Fibroblast of mammary gland (primary cell): ENCODE measurements around the gene CCDC93.

Experiments
- DNase-seq: peaks from one replicate; pipeline ENCODE4 v3.0.0-alpha.2; 2010; ENCODE audit warnings: low read depth
- H3K4me3 ChIP-seq: 2 replicates; pipeline ENCODE4 v1.5.1; 2011; ENCODE audit warnings: low read depth, mild to moderate bottlenecking, low read length, moderate library complexity; ENCODE audit not compliant: control insufficient read depth
- TF ChIP-seq, protein P1 (sequence below): conservative IDR thresholded peaks from 2 replicates; pipeline ENCODE4 v1.5.1; 2011; ENCODE audit warnings: low read depth, low read length, inconsistent platforms; ENCODE audit not compliant: control insufficient read depth, insufficient read depth

Gene CCDC93

DNA sequence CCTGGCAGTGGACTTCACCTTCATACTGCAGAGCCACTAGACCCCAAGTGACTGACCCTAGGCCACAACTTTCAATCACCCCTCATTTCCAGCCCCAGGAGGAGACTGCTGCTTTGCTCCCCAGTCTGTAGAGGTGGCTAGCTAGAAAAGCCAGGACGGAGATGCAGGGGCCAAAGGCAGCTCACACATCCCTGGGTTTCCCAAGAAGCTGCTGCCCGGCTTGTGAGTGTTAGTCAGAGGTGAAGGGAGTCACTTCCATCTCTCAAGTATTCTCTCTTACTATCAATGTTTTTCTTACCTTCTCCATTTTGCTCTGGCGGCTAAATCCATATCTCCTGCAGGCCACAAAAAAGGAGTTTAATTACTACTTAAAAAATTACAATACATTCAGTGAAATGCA lies 36.2 kb downstream of the CCDC93 start:
- TF ChIP-seq, protein P1, sequence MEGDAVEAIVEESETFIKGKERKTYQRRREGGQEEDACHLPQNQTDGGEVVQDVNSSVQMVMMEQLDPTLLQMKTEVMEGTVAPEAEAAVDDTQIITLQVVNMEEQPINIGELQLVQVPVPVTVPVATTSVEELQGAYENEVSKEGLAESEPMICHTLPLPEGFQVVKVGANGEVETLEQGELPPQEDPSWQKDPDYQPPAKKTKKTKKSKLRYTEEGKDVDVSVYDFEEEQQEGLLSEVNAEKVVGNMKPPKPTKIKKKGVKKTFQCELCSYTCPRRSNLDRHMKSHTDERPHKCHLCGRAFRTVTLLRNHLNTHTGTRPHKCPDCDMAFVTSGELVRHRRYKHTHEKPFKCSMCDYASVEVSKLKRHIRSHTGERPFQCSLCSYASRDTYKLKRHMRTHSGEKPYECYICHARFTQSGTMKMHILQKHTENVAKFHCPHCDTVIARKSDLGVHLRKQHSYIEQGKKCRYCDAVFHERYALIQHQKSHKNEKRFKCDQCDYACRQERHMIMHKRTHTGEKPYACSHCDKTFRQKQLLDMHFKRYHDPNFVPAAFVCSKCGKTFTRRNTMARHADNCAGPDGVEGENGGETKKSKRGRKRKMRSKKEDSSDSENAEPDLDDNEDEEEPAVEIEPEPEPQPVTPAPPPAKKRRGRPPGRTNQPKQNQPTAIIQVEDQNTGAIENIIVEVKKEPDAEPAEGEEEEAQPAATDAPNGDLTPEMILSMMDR = no peak
- DNase-seq = no peak

DNA sequence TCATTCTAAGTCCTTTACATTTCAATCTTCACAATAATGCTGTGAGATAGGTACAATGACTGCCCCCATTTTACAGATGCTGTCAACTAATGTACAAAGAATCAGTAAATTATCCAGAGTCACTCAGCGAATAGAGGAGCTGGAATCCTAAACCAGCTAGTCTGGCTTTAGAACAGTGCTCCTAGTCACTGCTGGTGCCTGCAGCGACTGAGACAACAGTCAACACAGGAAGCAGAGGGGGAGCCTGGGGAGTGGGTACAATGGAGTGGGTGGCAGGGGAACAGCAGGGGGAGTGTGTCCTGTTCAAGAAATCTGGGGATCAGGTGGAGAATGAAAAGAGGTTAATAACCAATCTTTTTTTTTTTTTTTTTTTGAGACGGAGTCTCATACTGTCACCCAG lies 37.3 kb downstream of the CCDC93 start:
- TF ChIP-seq, protein P1 = no peak
- no peak overlapping the region for H3K4me3 ChIP-seq
- DNase-seq = no peak

More for the DNA sequence above, 36.2 kb downstream of the CCDC93 start:
- no peak overlapping the region for H3K4me3 ChIP-seq

DNA sequence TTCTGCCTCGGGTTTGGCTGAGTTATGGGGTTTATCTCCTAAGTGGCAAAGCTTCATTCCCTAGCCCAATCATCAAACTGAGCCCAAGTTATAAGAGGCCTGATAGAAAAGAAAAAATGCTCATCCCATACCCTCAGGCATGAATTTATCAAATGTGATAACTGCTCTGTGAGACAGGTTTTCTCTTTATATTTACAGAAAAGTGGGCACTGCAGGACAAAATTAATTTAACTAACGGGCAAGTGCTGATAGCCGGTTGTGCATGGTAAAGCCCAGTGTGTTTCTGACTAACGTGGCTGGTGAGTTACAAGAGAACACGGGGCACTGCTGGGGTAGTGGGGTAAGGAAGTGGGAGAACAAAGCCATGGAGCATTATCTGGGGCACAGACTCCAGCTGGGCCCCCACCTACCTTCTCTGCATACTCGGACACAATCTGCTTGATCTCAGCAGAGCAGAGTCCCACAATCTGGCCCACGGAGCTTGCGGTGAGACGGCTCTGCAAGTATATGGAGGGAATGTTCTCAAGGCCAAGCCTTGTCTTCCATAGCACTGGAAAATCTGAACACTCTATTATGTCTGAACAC lies 40.3 kb downstream of the CCDC93 start:
- TF ChIP-seq, protein P1 = no peak
- H3K4me3 ChIP-seq = no peak overlapping the region

DNA sequence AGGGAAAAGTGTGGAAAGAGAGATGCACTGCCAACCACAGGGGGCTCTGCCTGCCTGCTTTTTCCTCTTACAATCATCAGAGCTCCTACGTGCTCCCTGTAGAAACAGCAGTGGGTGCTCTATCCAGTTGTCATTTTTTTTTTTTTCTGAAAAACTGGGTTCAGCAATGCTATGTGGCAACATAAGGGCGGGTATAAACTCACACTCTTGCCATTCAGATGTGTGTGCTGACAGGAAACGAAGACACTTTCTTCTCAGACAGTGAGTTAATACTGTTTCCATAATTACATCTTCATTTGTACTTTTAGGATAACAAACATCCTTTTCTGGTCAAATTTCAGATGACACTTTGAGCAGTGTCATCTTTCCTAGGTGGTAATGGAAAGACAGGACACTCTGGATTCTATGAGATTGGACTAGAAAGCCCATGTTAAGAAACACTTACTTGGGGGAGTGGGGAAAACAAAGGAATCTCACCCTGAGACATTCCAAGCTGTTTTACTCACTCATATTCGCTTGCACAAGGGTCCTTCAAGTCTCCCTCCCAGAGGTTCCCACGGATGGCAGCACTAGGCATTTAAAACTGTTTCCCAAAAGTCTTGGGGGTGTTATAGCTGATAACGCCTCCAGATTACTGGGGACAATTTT lies 41.3 kb downstream of the CCDC93 start:
- H3K4me3 ChIP-seq = no peak overlapping the region
- TF ChIP-seq, protein P1 = no peak
- no peak for DNase-seq

More for the DNA sequence above, 40.3 kb downstream of the CCDC93 start:
- no peak for DNase-seq

DNA sequence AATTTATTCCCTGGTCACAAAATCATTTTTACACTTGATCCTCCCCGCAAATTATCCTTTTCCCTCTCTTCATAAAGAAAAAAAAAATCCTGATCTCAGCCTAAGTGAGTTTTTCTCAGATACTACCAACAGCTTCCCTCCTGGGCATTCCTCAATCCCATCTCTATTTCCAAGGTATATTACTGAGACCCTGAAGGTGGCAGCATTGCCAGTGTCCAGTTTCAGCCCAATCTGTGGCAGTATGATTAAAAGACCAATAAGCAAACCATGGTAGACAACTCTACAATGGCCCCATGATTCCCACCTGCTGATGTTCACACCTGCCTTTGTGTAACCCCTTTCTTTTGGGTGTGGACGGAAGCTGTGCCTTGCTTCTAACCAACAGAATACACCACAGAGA lies 45.1 kb downstream of the CCDC93 start:
- H3K4me3 ChIP-seq = no peak overlapping the region
- TF ChIP-seq, protein P1 = peak; percentile 8
- DNase-seq = no peak

DNA sequence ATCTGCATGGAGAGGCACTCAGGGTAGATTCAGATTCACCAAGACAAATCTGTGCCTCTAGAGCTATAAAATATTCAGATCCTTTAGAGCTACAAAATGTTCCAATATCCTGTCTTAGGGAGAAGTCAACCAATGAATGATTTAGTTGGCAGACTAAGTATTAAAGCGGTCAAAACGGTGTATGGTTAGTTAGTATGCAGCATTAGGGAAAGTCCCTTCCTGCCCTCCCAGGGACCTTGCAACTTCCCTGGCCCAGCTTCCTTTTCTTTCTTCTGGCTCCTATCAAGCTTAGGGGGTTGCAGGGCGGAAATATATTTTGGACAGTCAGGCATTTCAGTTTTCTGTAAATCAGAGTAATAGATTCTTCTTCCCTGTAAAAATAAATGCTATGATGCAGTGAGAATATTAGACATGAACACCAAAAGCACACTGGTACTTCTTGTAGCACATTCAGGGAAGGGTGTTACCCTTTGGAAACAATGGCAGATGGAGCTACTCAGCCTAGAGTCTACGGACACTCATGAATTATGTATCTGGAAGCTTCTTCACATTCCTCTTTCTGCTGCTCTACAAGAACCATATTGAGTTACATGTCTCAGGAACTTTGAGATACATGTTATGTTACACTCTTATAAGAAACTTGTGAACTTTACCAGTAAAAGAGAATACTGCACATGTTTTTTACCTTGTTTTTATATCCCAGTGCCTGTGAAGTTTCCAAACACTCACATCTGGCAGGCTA lies 45.7 kb downstream of the CCDC93 start:
- no peak for DNase-seq
- TF ChIP-seq, protein P1 = no peak
- no peak overlapping the region for H3K4me3 ChIP-seq
